HG03097 (cell line): ENCODE data around the gene CYB5A.

Source experiments
- ATAC-seq: cut with Tn5 transposase; IDR thresholded peaks from one replicate; pipeline ENCODE4 v1.9.1; 2021; ENCODE audit not compliant: unreplicated experiment, low FRiP score

The CYB5A gene

DNA sequence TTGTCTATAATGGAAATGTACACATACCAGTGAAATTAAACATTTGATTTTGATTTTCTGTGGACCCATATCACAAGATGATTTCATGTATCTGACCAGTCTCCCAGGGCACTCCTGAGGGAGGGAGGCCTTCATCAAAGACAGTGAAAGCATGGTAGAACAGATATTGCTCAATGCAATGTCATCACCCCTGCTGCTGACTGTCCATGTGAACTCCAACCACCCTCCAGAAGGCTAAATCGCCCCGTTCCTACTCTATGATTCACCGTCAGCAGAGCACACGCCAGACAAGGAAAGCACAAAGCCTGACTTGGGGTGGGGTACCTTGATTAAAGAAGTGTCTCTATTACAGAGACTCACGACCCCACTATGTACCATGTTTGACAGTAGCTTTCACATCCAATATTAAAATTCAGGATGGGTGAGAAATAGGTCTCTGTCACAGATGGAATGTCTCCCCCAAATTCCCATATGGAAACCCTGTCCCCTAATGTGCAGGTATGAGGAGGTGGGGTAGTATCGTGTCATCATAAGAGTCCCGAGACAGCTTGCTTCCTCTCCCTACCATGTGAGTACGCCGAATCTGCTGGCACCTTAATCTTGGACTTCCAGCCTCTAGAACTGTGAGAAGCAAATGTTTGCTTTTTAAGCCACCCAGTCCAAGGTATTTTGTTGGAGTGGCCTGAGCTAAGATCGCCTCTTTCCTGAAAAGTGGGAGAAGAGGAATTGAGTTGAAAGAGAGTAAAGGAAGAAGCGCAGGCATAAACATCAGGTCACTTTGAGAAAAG lies 42.4 kb downstream of the CYB5A start:
- no peak for ATAC-seq

- no peak for ATAC-seq
These were observed 43.2 kb downstream of the CYB5A start for GRCh38 chr18:74248595-74248994.

DNA sequence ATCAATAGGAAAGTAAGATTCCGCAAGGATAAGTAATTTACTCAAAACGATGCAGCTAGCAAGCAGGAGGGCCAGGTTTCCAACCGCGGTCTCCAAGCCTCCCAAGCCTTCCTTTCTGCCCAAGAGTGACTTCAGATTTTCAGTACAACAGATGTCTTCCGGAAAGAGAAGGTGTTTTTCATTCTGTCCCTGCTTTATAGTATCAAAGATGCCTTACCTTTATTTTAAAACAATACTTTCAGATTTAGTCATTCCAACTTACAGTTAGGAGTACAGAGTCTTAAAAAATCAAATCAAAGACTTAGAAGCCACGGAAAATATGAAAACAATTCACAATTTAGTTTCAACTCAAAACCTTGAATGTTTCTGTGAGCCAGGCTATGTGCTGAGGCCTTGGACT lies 43.6 kb downstream of the CYB5A start:
- ATAC-seq = no peak

DNA sequence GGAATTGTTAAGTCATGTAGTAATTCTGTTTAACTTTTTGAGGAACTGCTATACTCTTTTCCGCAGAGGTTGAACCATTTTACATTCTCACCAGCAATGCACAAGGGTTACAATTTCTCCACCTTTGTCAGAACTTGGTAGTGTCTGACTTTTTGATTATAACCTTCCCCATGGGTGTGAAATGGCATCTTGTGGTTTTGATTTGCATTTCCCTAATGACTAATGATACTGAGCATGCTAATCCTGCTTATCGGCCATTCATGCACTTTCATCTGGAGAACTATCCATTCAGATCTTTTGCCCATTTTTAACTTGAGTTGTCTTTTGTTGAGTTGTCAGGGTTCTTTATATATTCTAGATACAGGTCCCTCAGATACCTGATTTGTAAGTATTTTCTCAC lies 47.2 kb downstream of the CYB5A start:
- ATAC-seq = no peak

- no peak for ATAC-seq
These were observed 48.6 kb downstream of the CYB5A start for GRCh38 chr18:74243127-74243526.

DNA sequence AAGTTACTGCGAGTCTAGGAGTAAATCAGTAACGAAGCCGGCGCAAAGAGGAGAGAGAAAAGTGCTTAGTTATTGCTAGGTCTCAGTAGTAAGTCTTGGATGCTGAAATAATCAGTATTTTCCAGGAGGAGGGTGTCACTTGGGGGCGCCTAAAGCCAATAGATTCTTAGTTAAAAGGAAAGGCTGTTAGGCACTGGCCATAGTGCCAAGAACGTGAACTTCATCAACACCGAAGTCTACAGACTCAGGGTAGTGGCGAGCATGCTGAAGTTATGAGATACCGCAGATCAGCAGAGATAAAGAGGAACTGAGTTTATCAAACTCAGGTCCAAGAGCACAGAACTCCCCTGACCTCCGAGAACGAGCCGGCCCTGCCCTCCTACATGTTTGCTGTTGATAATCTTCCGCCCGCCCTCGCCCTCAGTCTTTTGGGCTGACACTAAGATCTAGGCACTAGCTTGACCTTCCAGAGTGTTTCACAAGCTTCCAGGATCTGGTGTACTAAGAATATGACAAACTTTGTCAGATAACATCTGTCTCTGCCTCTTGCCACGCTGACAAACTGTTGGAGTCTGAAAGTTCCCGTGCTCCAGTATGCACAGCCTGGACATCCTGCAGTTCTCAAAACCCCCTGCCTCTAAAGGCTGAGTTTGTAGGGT lies 49.2 kb downstream of the CYB5A start:
- ATAC-seq = no peak

DNA sequence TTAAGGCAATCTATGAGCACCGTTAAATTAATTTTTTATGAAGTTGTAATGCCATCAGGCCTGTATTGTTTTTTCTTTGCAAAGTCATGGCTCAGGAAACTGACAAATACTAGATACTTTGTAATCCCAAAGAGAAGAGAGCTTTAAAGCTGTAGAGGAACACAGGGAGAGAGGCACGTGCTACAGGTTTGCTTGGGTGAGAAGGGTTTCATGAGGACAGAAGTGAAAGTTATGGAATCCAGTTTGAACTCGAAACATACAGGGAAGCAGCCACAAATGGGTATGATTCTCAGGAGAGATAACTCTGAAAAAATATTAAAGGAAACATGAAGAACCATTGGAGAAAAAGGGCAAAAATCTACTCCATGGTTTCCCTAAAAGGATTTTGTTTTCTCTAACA lies 49.8 kb downstream of the CYB5A start:
- no peak for ATAC-seq

- ATAC-seq = no peak
These were observed 50.3 kb downstream of the CYB5A start for GRCh38 chr18:74241426-74241825.

GRCh38 chr18:74239567-74239966 lies 52.2 kb downstream of the CYB5A start:
- no peak for ATAC-seq

GRCh38 chr18:74234326-74235171 lies 57.2 kb downstream of the CYB5A start:
- no peak for ATAC-seq

- ATAC-seq = no peak
These were observed 57.8 kb downstream of the CYB5A start for GRCh38 chr18:74233933-74234325.

DNA sequence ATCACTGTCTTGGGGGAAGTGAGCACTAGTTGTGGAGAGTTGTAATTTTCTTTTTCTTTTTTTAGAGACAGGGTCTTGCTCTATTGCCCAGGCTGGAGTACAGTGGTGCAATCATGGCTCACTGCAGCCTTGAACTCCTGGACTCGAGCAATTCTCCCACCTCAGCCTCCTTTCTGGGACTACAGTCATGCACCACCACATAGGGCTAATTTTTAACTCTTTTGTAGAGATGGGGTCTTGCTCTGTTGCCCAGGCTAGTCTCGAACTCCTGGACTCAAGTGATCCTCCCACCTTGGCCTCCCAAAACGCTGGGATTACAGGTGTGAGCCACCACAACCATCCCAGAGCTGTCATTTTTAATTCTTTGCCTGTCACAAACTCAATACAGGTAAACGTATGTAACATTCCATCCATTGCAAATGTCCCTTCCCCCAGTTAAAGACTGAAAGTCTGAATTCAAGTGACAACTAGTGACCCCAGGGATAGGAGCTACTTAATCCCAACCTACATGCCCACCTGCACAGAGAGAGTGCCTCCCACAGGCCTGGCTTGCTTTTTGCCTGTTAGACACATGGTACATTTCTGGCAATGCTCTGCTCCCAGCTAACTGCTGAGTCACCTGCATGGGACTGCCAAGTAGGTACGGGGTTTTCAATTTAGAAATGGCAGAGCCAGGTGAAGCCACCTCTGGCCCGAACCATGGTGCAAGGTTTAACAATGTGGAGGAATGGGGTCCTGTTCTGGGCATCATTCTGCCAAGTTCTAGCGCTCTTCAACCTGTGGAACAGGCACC lies 60.6 kb downstream of the CYB5A start:
- ATAC-seq = no peak

DNA sequence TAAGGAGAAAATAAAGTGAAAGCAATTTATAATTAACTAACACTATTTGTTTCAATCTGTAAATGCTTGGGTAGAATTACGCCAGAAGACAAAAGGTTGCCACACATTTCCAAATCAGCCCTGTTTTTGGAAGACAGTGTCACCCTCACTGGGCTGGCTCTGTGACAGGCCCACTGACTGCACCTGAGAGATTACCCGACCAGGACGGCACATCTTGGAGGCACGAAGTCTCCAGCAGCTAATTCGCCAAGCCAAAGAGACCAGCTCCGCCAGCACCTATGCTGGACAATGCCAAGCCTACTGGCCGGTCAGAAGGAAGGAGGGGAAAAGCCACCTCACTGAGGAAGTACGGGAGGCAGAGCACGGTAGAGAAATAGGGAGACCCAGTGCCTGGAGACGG lies 61.9 kb downstream of the CYB5A start:
- no peak for ATAC-seq

DNA sequence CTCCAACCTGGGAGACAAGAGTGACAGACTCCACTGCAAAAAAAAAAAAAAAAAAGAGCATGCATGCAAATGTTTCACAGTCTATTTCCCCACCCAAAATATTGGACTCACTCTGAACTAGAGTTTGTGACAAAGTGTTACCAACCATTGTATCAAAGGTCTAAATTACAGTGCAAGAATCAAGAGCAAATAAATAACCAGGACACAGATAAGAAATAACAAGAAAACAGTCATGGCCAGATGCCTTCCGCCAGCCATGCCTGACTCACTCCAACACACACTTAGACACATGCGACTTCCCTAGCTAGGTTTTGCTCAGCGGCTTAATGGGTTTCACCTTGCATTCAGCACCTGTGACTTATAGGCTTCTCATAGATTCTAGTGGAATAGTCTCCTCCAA lies 62.8 kb downstream of the CYB5A start:
- ATAC-seq = no peak

DNA sequence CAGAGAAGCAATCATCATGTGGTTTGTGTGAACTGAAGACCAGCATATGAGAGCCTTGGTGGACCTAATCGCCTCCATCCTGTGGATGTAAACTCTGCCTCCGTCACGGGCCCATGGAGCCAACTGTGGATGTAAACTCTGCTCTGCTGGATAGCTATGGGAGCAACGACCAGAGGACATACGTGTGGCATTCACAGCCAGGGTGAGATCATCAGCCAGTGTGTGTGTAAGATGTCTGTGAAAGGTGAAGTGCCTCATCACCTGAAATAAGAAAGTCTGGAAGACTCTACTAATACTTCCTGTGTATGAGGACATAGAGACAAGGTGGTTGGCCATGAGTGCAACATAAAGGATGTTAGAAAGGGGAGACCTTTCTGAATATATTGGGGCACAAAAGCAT lies 63.5 kb downstream of the CYB5A start:
- ATAC-seq = no peak

DNA sequence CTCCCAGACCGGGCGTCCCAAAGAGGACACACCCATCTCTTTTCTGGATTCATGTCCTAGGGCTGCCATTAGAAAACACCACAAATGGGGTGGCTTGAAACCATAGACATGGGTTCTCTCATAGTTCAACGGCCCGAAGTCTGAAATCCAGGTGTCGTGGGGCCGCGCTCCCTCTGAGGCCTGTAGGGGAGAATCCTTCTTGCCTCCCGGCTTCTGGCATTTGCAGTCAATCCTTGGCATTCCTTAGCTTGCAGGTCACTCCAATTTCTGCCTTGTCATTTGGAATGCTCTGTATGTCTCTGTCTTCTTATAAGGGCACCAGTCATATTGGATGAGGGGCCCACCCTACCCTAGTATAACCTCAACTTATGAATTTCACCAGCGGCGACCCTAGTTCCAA lies 65.1 kb downstream of the CYB5A start:
- no peak for ATAC-seq

GRCh38 chr18:74226156-74226555 lies 65.6 kb downstream of the CYB5A start:
- no peak for ATAC-seq

DNA sequence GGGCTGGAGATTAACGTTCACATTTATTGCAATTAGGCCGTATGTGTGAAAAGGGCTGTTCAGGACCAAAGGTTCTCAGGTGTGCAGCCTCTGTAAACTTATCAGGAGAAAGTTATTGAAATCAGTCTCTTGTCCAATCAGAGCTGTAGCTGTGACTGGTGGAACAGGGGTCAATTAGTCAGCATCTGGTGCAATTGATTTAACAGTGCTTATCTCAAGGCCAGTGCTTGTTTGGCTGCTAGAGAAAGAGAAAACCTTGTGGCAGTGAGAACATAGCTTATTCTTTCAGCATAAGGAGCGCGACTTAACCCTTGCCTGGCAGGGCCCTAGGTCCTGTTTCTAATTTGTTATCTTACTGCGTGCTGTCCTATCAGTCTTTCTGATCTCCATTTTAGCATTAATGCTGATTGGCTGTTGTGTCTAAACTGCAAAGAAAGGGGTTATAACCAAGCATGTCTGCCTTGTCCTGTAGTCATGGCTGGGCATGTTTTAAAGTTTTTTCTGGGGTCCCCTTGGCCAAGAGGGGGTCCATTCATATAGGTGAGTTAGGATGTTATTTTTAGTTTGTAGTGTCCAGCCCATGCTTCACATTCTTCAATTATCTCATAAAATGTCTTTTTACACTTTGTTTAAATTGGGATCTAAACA lies 66.4 kb downstream of the CYB5A start:
- ATAC-seq = no peak

- ATAC-seq = no peak
These were observed 68.9 kb downstream of the CYB5A start for GRCh38 chr18:74222710-74223494.
